ENCODE results near the gene ACADSB. TPM values are rescaled to one million over a fixed set of nuclear protein-coding genes. Genes with fewer than 3 reads are reported as not detected.

Gene ACADSB
- total and polyA plus RNA-seq, 2 donors from 2014 or later: 26.6 to 48.5 TPM

GRCh38 chr10:123086281-123086680, 77.5 kb downstream of the ACADSB start:
- DNase-seq (no peak), FAIRE-seq (no peak)
- no peak for TF ChIP-seq CTCF (IDR thresholded peaks at IDR 0.05; ENCODE audit: borderline replicate concordance, extremely low read depth, insufficient read depth)
- H3K27me3 ChIP-seq (ENCODE audit: control insufficient read depth, insufficient read depth, low read length): no peaks in the 10 kb centered on the region
- no peaks in the 10 kb centered on the region for H3K9me3 ChIP-seq (ENCODE audit: control insufficient read depth in 2 of 3, insufficient read depth in 1 of 3, low read length in 3 of 3)
- no peak overlapping the region for H3K9ac ChIP-seq (ENCODE audit: low read length in 3 of 3)
- H3K4me3 ChIP-seq (ENCODE audit: low read length in 3 of 3): no peak overlapping the region
- no peak overlapping the region for H3K27ac ChIP-seq (ENCODE audit: low read depth in 2 of 2, low read length in 2 of 2)
- H3K36me3 ChIP-seq (ENCODE audit: control insufficient read depth in 2 of 3, insufficient read depth in 3 of 3, low read length in 3 of 3): no peaks in the 10 kb centered on the region
- intact Hi-C loops (cut with DNase I): no loop called here
- H3K4me1 ChIP-seq (ENCODE audit: control insufficient read depth in 2 of 3, insufficient read depth in 2 of 3, low read depth in 1 of 3, low read length in 3 of 3): no peaks in the 10 kb centered on the region

- Histone ChIP-seq H3K36me3 (ENCODE audit: control insufficient read depth in 2 of 3, insufficient read depth in 3 of 3, low read length in 3 of 3) (no peaks in the 10 kb centered on the region), H3K9me3 (ENCODE audit: control insufficient read depth in 2 of 3, insufficient read depth in 1 of 3, low read length in 3 of 3) (no peaks in the 10 kb centered on the region), H3K9ac (ENCODE audit: low read length in 3 of 3) (no peak overlapping the region), H3K4me1 (ENCODE audit: control insufficient read depth in 2 of 3, insufficient read depth in 2 of 3, low read depth in 1 of 3, low read length in 3 of 3) (no peaks in the 10 kb centered on the region), H3K27ac (ENCODE audit: low read depth in 2 of 2, low read length in 2 of 2) (no peak overlapping the region), H3K4me3 (ENCODE audit: low read length in 3 of 3) (no peak overlapping the region), H3K27me3 (ENCODE audit: control insufficient read depth, insufficient read depth, low read length) (no peaks in the 10 kb centered on the region)
- intact Hi-C loops (cut with DNase I): no loop called here
- no peak for FAIRE-seq
- no peak for DNase-seq
- no peak for TF ChIP-seq CTCF (IDR thresholded peaks at IDR 0.05; ENCODE audit: borderline replicate concordance, extremely low read depth, insufficient read depth)
These were observed 78.5 kb downstream of the ACADSB start for GRCh38 chr10:123087348-123087747.

- H3K4me3 ChIP-seq (ENCODE audit: low read length in 3 of 3): no peak overlapping the region
- H3K9ac ChIP-seq (ENCODE audit: low read length in 3 of 3): no peak overlapping the region
- H3K9me3 ChIP-seq (ENCODE audit: control insufficient read depth in 2 of 3, insufficient read depth in 1 of 3, low read length in 3 of 3): no peaks in the 10 kb centered on the region
- no peaks in the 10 kb centered on the region for H3K36me3 ChIP-seq (ENCODE audit: control insufficient read depth in 2 of 3, insufficient read depth in 3 of 3, low read length in 3 of 3)
- intact Hi-C loops (cut with DNase I): no loop called here
- no peak for DNase-seq
- no peaks in the 10 kb centered on the region for H3K4me1 ChIP-seq (ENCODE audit: control insufficient read depth in 2 of 3, insufficient read depth in 2 of 3, low read depth in 1 of 3, low read length in 3 of 3)
- H3K27me3 ChIP-seq (ENCODE audit: control insufficient read depth, insufficient read depth, low read length): peaks cover 2% of the 10 kb centered on the region
- H3K27ac ChIP-seq (ENCODE audit: low read depth in 2 of 2, low read length in 2 of 2): no peak overlapping the region
- TF ChIP-seq CTCF (IDR thresholded peaks at IDR 0.05; ENCODE audit: borderline replicate concordance, extremely low read depth, insufficient read depth): no peak
- no peak for FAIRE-seq
These were observed 79.0 kb downstream of the ACADSB start for GRCh38 chr10:123087786-123088185.
